ENCODE data around the gene ULK2.

ULK2 gene

GRCh38 chr17:19771971-19772630 lies 95.6 kb downstream of the ULK2 start:
- no peak for DNase-seq (ENCODE audit: low read depth, low spot score)
- in situ Hi-C loops (cut with HindIII; ENCODE audit: low sequenced_read_pairs), result no loop called here
- H3K4me3 ChIP-seq (ENCODE audit: low read depth, low read length), result no peak overlapping the region
- no peak for TF ChIP-seq CTCF (IDR thresholded peaks at IDR 0.05; ENCODE audit: low read depth, low read length)

DNA sequence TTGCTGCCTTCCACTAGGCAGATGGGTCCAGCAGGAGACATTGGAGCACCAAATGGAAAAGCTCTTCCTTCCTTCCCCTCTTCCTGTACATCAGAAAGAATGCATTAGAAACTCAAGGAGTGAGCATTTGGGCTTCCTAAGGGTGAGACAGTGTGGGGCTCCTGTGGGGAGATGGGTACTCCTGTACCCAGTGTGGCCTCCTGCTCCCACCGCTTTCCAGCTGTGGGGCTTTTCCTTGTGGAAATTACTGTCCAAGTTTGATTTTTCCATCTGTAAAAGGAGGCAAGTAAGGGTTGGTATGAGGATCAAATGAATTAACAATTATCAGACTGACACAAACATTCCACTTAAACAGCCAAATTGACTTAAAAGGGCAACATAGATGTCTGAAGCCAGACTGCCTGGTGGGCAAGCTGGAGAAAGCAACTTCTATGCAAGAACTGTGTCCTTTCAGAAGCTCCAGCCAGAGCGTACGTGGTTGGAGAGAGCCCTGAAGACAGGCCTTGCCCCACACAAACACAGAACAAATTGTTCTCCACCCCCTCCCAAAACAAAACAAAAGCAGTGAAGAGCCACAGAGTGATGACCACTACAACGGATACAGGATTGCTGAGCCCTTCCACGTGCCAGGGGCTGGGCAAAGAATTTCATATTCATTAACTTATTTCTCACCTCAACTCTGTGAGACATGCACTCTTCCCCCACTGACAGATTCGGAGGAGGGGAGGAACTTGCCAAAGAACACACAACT lies 96.6 kb downstream of the ULK2 start:
- TF ChIP-seq CTCF (IDR thresholded peaks at IDR 0.05; ENCODE audit: low read depth, low read length), result no peak
- DNase-seq (ENCODE audit: low read depth, low spot score), result no peak
- in situ Hi-C loops (cut with HindIII; ENCODE audit: low sequenced_read_pairs), result no loop called here
- H3K4me3 ChIP-seq (ENCODE audit: low read depth, low read length), result no peak overlapping the region

GRCh38 chr17:19769946-19770652 lies 97.6 kb downstream of the ULK2 start:
- TF ChIP-seq CTCF (IDR thresholded peaks at IDR 0.05; ENCODE audit: low read depth, low read length), result no peak
- H3K4me3 ChIP-seq (ENCODE audit: low read depth, low read length), result no peak overlapping the region
- DNase-seq (ENCODE audit: low read depth, low spot score), result peak; percentile 25
- in situ Hi-C loops (cut with HindIII; ENCODE audit: low sequenced_read_pairs), result no loop called here

DNA sequence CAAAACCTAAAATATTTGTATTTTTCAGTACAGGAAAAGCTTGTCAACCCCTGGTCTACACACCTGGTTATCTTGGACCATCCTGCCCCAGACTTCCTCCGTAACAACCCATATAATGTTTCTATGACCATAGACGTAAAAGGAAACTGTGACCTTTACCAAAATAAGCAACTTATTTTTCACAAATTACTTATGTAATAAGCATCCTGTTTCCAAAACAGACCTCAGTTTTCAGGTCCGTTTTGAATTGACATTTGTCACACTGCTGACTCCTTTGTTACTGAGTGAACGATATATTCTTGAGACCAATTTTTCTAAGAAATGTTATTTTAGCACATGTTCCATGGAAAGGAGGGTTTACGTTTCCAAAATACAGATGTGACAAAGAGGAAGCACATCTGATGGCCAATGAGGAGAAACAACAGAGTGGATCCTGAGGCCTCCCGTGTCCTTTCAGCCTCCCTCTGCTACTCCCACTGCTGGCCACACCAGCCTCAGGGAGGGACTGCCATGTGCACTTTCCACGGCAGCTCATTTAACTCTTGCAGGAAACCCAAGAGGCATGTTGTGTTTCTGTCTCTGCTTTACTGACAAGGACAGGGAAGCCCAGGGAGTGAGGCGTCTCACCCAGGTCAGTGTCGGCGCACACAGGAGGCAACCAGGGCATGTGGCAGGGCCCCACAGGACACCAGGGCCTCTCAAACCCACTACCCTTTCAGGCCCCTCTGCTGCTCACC lies 99.5 kb downstream of the ULK2 start:
- no peak for TF ChIP-seq CTCF (IDR thresholded peaks at IDR 0.05; ENCODE audit: low read depth, low read length)
- in situ Hi-C loops (cut with HindIII; ENCODE audit: low sequenced_read_pairs), result no loop called here
- H3K4me3 ChIP-seq (ENCODE audit: low read depth, low read length), result no peak overlapping the region
- no peak for DNase-seq (ENCODE audit: low read depth, low spot score)

DNA sequence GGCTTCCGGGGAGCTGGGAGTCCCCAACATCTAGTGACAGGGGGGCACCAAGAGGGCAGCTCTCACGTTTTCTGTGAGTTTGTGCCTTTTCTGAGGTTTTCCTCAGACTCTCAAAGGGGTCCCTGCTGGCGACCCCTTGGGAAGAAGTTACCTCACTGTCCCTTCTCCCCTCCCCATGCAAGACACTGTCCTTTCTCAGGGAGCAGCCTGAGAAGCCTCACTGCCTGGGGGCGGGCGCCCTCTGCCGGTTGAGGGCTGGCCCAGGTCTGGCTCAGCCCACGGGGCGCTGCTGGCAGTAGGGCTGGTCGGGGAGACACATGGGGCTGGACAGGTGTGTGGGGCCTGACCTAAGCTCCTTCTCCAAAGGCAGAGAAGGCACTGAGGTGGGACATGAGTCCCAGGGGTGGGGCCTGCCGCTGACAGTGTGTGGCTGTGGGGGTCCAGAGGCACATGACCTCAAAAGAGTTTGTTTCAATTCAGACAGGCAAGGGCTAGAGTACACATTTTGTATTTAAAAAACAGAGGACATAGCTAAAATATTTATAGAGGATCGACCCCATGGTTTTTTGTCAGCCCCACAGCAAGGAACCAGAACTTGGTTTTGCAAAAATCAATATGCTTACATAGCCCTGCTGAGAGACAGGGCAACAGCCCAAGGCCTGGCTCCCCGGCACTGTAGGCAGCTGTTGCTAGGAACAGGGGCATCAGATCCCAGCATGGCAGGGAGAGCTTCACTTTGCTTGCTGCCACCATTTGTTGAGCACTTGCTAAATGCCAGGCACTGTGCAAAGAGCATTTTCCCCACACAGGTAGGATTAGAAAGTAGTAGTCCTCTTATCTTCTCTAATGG lies 101.1 kb downstream of the ULK2 start:
- in situ Hi-C loops (cut with HindIII; ENCODE audit: low sequenced_read_pairs), result no loop called here
- H3K4me3 ChIP-seq (ENCODE audit: low read depth, low read length), result no peak overlapping the region
- DNase-seq (ENCODE audit: low read depth, low spot score), result peak; percentile 50
- peak; percentile 99 for TF ChIP-seq CTCF (IDR thresholded peaks at IDR 0.05; ENCODE audit: low read depth, low read length)

Measured in astrocyte of the spinal cord (primary cell).